ENCODE data around the gene PKIB.

DNA sequence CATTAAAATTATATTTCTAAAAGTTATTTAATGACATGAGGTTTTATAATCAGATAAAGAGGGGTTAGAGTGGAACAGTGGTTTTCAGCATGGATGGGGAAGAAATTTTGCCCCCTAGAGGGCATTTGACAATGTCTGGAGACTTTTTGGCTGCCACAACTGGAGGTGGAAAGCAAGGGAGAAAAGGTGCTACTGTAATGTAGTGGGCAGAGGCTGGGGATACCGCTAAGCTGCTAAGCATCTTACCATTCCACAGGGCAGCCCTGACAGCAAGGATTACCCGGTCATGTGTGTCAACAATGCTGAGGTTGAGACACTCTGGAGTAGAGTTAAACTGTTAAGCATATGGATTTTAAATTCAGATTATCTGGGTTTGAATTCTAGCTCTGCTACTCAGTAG, 116.4 kb downstream of the PKIB start:
- TF ChIP-seq, protein P1, sequence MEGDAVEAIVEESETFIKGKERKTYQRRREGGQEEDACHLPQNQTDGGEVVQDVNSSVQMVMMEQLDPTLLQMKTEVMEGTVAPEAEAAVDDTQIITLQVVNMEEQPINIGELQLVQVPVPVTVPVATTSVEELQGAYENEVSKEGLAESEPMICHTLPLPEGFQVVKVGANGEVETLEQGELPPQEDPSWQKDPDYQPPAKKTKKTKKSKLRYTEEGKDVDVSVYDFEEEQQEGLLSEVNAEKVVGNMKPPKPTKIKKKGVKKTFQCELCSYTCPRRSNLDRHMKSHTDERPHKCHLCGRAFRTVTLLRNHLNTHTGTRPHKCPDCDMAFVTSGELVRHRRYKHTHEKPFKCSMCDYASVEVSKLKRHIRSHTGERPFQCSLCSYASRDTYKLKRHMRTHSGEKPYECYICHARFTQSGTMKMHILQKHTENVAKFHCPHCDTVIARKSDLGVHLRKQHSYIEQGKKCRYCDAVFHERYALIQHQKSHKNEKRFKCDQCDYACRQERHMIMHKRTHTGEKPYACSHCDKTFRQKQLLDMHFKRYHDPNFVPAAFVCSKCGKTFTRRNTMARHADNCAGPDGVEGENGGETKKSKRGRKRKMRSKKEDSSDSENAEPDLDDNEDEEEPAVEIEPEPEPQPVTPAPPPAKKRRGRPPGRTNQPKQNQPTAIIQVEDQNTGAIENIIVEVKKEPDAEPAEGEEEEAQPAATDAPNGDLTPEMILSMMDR (optimal IDR thresholded peaks at IDR 0.05 in 1 of 3, IDR thresholded peaks at IDR 0.05 in 1 of 3, conservative IDR thresholded peaks at IDR 0.05 in 1 of 3; ENCODE audit: extremely low read depth in 1 of 3, insufficient read depth in 2 of 3, low read length in 3 of 3) = peak; percentile 55 to 67 (median 65)
- TF ChIP-seq EZH2 (IDR thresholded peaks at IDR 0.05; ENCODE audit: low read length) = no peak
